OCI-LY1 (cell line): Measurements from ENCODE around the gene TOR1B.

Experiments
- H2AFZ ChIP-seq: fragments of 200-600 bp; sonication (generic), shearing (Covaris generic); 2 replicates; pipeline ENCODE4 v1.6.0; 2014; ENCODE audit warnings: antibody characterized with exemption, mild to moderate bottlenecking, low read length
- H3F3A ChIP-seq: fragments of 200-600 bp; sonication (generic), shearing (Covaris generic); 2 replicates; pipeline ENCODE4 v1.6.0; 2014; ENCODE audit warnings: mild to moderate bottlenecking, antibody characterized with exemption, low read length, moderate library complexity; ENCODE audit not compliant: insufficient read depth
- H3K27ac ChIP-seq: fragments of 200-600 bp; sonication (generic); 2 replicates; pipeline ENCODE4 v1.5.1; 2014; ENCODE audit warnings: low read length, mixed run types, mild to moderate bottlenecking, low read depth; ENCODE audit not compliant: poor library complexity, severe bottlenecking
- H3K27me3 ChIP-seq: fragments of 200-600 bp; sonication (generic); 2 replicates; pipeline ENCODE4 v1.6.0; 2014; ENCODE audit warnings: antibody characterized with exemption, mild to moderate bottlenecking, low read length, moderate library complexity; ENCODE audit not compliant: insufficient read depth
- H3K36me3 ChIP-seq: fragments of 200-600 bp; sonication (generic); 2 replicates; pipeline ENCODE4 v1.6.1; 2014; ENCODE audit warnings: mild to moderate bottlenecking, antibody characterized with exemption, low read length, moderate library complexity, mixed read lengths; ENCODE audit not compliant: insufficient read depth
- H3K4me1 ChIP-seq: fragments of 200-600 bp; sonication (generic); 2 replicates; pipeline ENCODE4 v1.5.1; 2014; ENCODE audit warnings: mild to moderate bottlenecking, low read length, moderate library complexity; ENCODE audit not compliant: insufficient read depth, severe bottlenecking
- H3K4me2 ChIP-seq: fragments of 200-600 bp; sonication (generic), shearing (Covaris generic); 2 replicates; pipeline ENCODE4 v1.6.1; 2014; ENCODE audit warnings: low read length
- H3K4me3 ChIP-seq: fragments of 200-600 bp; sonication (generic); 2 replicates; pipeline ENCODE4 v1.5.1; 2014; ENCODE audit warnings: low read length, low read depth, mild to moderate bottlenecking, mixed read lengths; ENCODE audit not compliant: poor library complexity, severe bottlenecking
- H3K79me2 ChIP-seq: fragments of 200-600 bp; shearing (Covaris generic); 2 replicates; pipeline ENCODE4 v1.6.1; 2016; ENCODE audit warnings: mixed run types, low read length, mixed read lengths; ENCODE audit not compliant: insufficient read depth
- H3K9ac ChIP-seq: fragments of 200-600 bp; sonication (generic), shearing (Covaris generic); 2 replicates; pipeline ENCODE4 v1.6.1; 2014; ENCODE audit warnings: mild to moderate bottlenecking, low read length, mixed read lengths
- H3K9me2 ChIP-seq: fragments of 200-600 bp; sonication (generic), shearing (Covaris generic); 2 replicates; pipeline ENCODE4 v1.6.1; 2014; ENCODE audit warnings: low read depth, mild to moderate bottlenecking, low read length, mixed read lengths
- H3K9me3 ChIP-seq: fragments of 200-600 bp; shearing (Covaris generic); 2 replicates; pipeline ENCODE4 v1.6.1; 2014; ENCODE audit warnings: low read length, mixed read lengths
- H4K20me1 ChIP-seq: fragments of 200-600 bp; sonication (generic), shearing (Covaris generic); 2 replicates; pipeline ENCODE4 v1.6.0; 2016; ENCODE audit warnings: mild to moderate bottlenecking, low read length; ENCODE audit not compliant: insufficient read depth
- EZH2 ChIP-seq: fragments of 200-600 bp; sonication (generic), shearing (Covaris generic); IDR thresholded peaks from 2 replicates; pipeline ENCODE4 v1.8.0; 2017; ENCODE audit warnings: borderline replicate concordance, mixed run types, mild to moderate bottlenecking, antibody characterized with exemption, low read length, moderate library complexity, mixed read lengths
- TF ChIP-seq, protein P1 (sequence below): fragments of 200-600 bp; sonication (generic), shearing (Covaris generic); IDR thresholded peaks from 2 replicates; pipeline ENCODE4 v1.5.1; 2017; ENCODE audit warnings: mild to moderate bottlenecking, antibody characterized with exemption, low read length, moderate library complexity, mixed read lengths

The TOR1B gene

GRCh38 chr9:129776938-129777768 is 25.8 kb upstream of the TOR1B start:
- Histone ChIP-seq H3K27ac (no peak overlapping the region), H3K4me3 (no peak overlapping the region), H2AFZ (no peak overlapping the region), H3K27me3 (0 out of 2 replicates have a peak, but pooled peaks cover 12% of the 10 kb centered on the region), H3K4me1 (no peaks in the 10 kb centered on the region), H3K9me3 (no peaks in the 10 kb centered on the region), H3K9me2 (no peaks in the 10 kb centered on the region), H3K36me3 (no peaks in the 10 kb centered on the region), H3K79me2 (no peaks in the 10 kb centered on the region), H3K9ac (no peak overlapping the region), H4K20me1 (no peaks in the 10 kb centered on the region), H3F3A (no peaks in the 10 kb centered on the region), H3K4me2 (no peak overlapping the region)
- TF ChIP-seq, protein P1, sequence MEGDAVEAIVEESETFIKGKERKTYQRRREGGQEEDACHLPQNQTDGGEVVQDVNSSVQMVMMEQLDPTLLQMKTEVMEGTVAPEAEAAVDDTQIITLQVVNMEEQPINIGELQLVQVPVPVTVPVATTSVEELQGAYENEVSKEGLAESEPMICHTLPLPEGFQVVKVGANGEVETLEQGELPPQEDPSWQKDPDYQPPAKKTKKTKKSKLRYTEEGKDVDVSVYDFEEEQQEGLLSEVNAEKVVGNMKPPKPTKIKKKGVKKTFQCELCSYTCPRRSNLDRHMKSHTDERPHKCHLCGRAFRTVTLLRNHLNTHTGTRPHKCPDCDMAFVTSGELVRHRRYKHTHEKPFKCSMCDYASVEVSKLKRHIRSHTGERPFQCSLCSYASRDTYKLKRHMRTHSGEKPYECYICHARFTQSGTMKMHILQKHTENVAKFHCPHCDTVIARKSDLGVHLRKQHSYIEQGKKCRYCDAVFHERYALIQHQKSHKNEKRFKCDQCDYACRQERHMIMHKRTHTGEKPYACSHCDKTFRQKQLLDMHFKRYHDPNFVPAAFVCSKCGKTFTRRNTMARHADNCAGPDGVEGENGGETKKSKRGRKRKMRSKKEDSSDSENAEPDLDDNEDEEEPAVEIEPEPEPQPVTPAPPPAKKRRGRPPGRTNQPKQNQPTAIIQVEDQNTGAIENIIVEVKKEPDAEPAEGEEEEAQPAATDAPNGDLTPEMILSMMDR: no peak
- TF ChIP-seq EZH2: no peak

GRCh38 chr9:129777769-129778130 is 25.2 kb upstream of the TOR1B start:
- Histone ChIP-seq H3K9me3 (no peaks in the 10 kb centered on the region), H3K27ac (no peak overlapping the region), H2AFZ (no peak overlapping the region), H3K36me3 (no peaks in the 10 kb centered on the region), H3K9ac (no peak overlapping the region), H3K79me2 (no peaks in the 10 kb centered on the region), H3K27me3 (0 out of 2 replicates have a peak, but pooled peaks cover 12% of the 10 kb centered on the region), H3K4me1 (no peaks in the 10 kb centered on the region), H3F3A (no peaks in the 10 kb centered on the region), H3K4me3 (no peak overlapping the region), H3K4me2 (no peak overlapping the region), H4K20me1 (no peaks in the 10 kb centered on the region), H3K9me2 (no peaks in the 10 kb centered on the region)
- TF ChIP-seq, protein P1: no peak
- no peak for TF ChIP-seq EZH2

GRCh38 chr9:129778469-129778868 is 24.5 kb upstream of the TOR1B start:
- H3K27ac ChIP-seq: no peak overlapping the region
- no peak overlapping the region for H2AFZ ChIP-seq

More at GRCh38 chr9:129778469-129778868, 24.5 kb upstream of the TOR1B start:
- H3K4me2 ChIP-seq: no peak overlapping the region
- H3K9me3 ChIP-seq: no peaks in the 10 kb centered on the region
- H3F3A ChIP-seq: no peaks in the 10 kb centered on the region
- H3K4me1 ChIP-seq: no peaks in the 10 kb centered on the region
- H3K27me3 ChIP-seq: 0 out of 2 replicates have a peak, but pooled peaks cover 10% of the 10 kb centered on the region
- H3K36me3 ChIP-seq: no peaks in the 10 kb centered on the region
- H3K79me2 ChIP-seq: no peaks in the 10 kb centered on the region
- H3K9me2 ChIP-seq: no peaks in the 10 kb centered on the region
- no peaks in the 10 kb centered on the region for H4K20me1 ChIP-seq
- H3K9ac ChIP-seq: no peak overlapping the region
- TF ChIP-seq, protein P1: no peak
- no peak for TF ChIP-seq EZH2
- H3K4me3 ChIP-seq: no peak overlapping the region
